Measurements from ENCODE around the gene MUC4.

GRCh38 chr3:195844671-195845218, 33.0 kb upstream of the MUC4 start:
- TF ChIP-seq POLR2A (IDR thresholded peaks at IDR 0.05) (no peak), CTCF (IDR thresholded peaks at IDR 0.05) (no peak)
